Neural cell (in vitro differentiated cells): ENCODE measurements around the gene IPO11. TPM values are rescaled to one million over a fixed set of nuclear protein-coding genes. Genes with fewer than 3 reads are reported as not detected.

ENCODE experiments used
- H2AFZ ChIP-seq: fragments of 200-600, 300-800 bp; sonication (generic), shearing (Covaris generic); 2 replicates; pipeline ENCODE4 v1.6.0; 2014; ENCODE audit warnings: low read depth, mild to moderate bottlenecking, antibody characterized with exemption, low read length, moderate library complexity
- H3F3A ChIP-seq: fragments of 200-600 bp; shearing (Covaris generic); 2 replicates; pipeline ENCODE4 v1.6.1; 2016; ENCODE audit warnings: mild to moderate bottlenecking, moderate library complexity, mixed read lengths, antibody characterized with exemption, low read length; ENCODE audit not compliant: insufficient read depth, poor library complexity, severe bottlenecking
- H3K27ac ChIP-seq: fragments of 200-600, 300-800 bp; sonication (generic), shearing (Covaris generic); 2 replicates; pipeline ENCODE4 v1.5.1; 2014; ENCODE audit warnings: mild to moderate bottlenecking, low read length, moderate library complexity
- H3K27me3 ChIP-seq: fragments of 300-800, 200-600 bp; sonication (generic), shearing (Covaris generic); 2 replicates; pipeline ENCODE4 v1.6.0; 2014; ENCODE audit warnings: mild to moderate bottlenecking, low read depth, low read length, moderate library complexity; ENCODE audit not compliant: insufficient read depth
- H3K36me3 ChIP-seq: fragments of 300-800, 200-600 bp; sonication (generic), shearing (Covaris generic); 2 replicates; pipeline ENCODE4 v1.5.1; 2014; ENCODE audit warnings: mild to moderate bottlenecking, antibody characterized with exemption, low read length, moderate library complexity; ENCODE audit not compliant: insufficient read depth
- H3K4me2 ChIP-seq: fragments of 300-800, 200-600 bp; sonication (generic), shearing (Covaris generic); 2 replicates; pipeline ENCODE4 v1.6.0; 2014; ENCODE audit warnings: mild to moderate bottlenecking, low read length
- H3K4me3 ChIP-seq: fragments of 300-800, 200-600 bp; sonication (generic), shearing (Covaris generic); 2 replicates; pipeline ENCODE4 v1.5.1; 2014; ENCODE audit warnings: mild to moderate bottlenecking, low read length, moderate library complexity
- H3K79me2 ChIP-seq: fragments of 200-600 bp; shearing (Covaris generic); replicated peaks from 2 replicates; pipeline ENCODE4 v1.6.0; 2014; ENCODE audit warnings: mild to moderate bottlenecking, low read length, moderate library complexity; ENCODE audit not compliant: insufficient read depth
- H3K9ac ChIP-seq: fragments of 300-800, 200-600 bp; sonication (generic), shearing (Covaris generic); 2 replicates; pipeline ENCODE4 v1.6.1; 2016; ENCODE audit warnings: mild to moderate bottlenecking, low read length, mixed read lengths
- H3K9me2 ChIP-seq: fragments of 200-600 bp; shearing (Covaris generic); 2 replicates; pipeline ENCODE4 v1.6.1; 2016; ENCODE audit warnings: mild to moderate bottlenecking, low read length, mixed read lengths; ENCODE audit not compliant: insufficient read depth
- H3K9me3 ChIP-seq: fragments of 200-600, 300-800 bp; sonication (generic), shearing (Covaris generic); 2 replicates; pipeline ENCODE4 v1.6.1; 2016; ENCODE audit warnings: mild to moderate bottlenecking, mixed run types, low read length, moderate library complexity, mixed read lengths
- H4K20me1 ChIP-seq: fragments of 200-600 bp; shearing (Covaris generic); 2 replicates; pipeline ENCODE4 v1.6.1; 2016; ENCODE audit warnings: mild to moderate bottlenecking, mixed run types; ENCODE audit not compliant: insufficient read depth
- EP300 ChIP-seq: fragments of 450-650 bp; conservative IDR thresholded peaks from 2 replicates; pipeline ENCODE4 v1.6.1; 2014; ENCODE audit warnings: antibody characterized with exemption, mild to moderate bottlenecking, moderate library complexity; ENCODE audit not compliant: poor library complexity, severe bottlenecking
- EZH2 ChIP-seq: fragments of 200-600, 300-800 bp; shearing (Covaris generic), sonication (generic); IDR thresholded peaks from 2 replicates; pipeline ENCODE4 v1.6.1; 2014; ENCODE audit warnings: antibody characterized with exemption, low read length, borderline replicate concordance, mild to moderate bottlenecking; ENCODE audit not compliant: insufficient read depth, poor library complexity, severe bottlenecking
- MXI1 ChIP-seq: fragments of 450-650 bp; conservative IDR thresholded peaks from 2 replicates; pipeline ENCODE4 v1.6.1; 2014; ENCODE audit warnings: antibody characterized with exemption, mild to moderate bottlenecking; ENCODE audit not compliant: poor library complexity, severe bottlenecking
- POLR2AphosphoS5 ChIP-seq: IDR thresholded peaks from 2 replicates; pipeline ENCODE4 v1.6.1; 2012
- RAD21 ChIP-seq: fragments of 450-650 bp; conservative IDR thresholded peaks from 2 replicates; pipeline ENCODE4 v1.6.1; 2014; ENCODE audit warnings: antibody characterized with exemption, mild to moderate bottlenecking, moderate library complexity
- SMC3 ChIP-seq: fragments of 450-650 bp; conservative IDR thresholded peaks from 2 replicates; pipeline ENCODE4 v1.6.1; 2014; ENCODE audit warnings: antibody characterized with exemption, mild to moderate bottlenecking, moderate library complexity; ENCODE audit not compliant: poor library complexity
- TAF1 ChIP-seq: IDR thresholded peaks from 2 replicates; pipeline ENCODE4 v1.6.1; 2012; ENCODE audit warnings: low read depth
- polyA plus RNA-seq: library from polyadenylated mRNA; depleted of rRNA; stranded (reverse); fragments of >200 nt; gene quantifications from 2 replicates; pipeline ENCODE4 v1.2.3, GENCODE V29; 2014
- TF ChIP-seq, protein P1 (sequence below): IDR thresholded peaks from 2 replicates; pipeline ENCODE4 v1.6.1; 2012; ENCODE audit warnings: borderline replicate concordance
- TF ChIP-seq, protein P2 (sequence below): fragments of 450-650 bp; IDR thresholded peaks from 2 replicates; pipeline ENCODE4 v1.5.1; 2014; ENCODE audit warnings: antibody characterized with exemption, mild to moderate bottlenecking, moderate library complexity; ENCODE audit not compliant: poor library complexity, severe bottlenecking

Gene IPO11
- polyA plus RNA-seq, 1 donor from 2014 or later: 12.5 TPM

DNA sequence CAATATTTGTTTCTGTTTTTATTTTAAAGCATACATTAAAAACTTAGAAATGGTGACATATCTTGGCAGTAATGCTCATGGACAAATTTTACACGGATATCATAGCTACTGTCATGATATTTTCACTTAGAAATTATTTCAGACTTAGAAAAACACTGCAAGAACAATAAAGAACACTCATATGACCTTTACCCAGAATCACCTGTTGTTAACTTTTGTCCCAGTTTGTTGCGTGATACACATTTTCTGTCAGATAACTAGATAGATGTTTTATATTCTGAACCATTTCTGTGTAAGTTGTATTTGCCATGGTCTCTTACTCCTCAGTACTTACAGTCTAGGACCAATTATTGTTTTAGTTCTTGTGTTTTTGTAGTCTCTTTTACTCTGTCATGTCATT, 162.5 kb downstream of the IPO11 start:
- Histone ChIP-seq H3K79me2 (no peaks in the 10 kb centered on the region), H3F3A (no peaks in the 10 kb centered on the region), H3K9me3 (no peaks in the 10 kb centered on the region), H3K27me3 (no peaks in the 10 kb centered on the region), H3K4me2 (no peak overlapping the region), H3K9me2 (no peaks in the 10 kb centered on the region), H2AFZ (no peak overlapping the region), H4K20me1 (no peaks in the 10 kb centered on the region), H3K27ac (no peak overlapping the region), H3K9ac (no peak overlapping the region), H3K36me3 (no peaks in the 10 kb centered on the region), H3K4me3 (no peak overlapping the region)
- no peak for TF ChIP-seq EP300
- no peak for TF ChIP-seq RAD21
- TF ChIP-seq TAF1: no peak
- TF ChIP-seq, protein P1, sequence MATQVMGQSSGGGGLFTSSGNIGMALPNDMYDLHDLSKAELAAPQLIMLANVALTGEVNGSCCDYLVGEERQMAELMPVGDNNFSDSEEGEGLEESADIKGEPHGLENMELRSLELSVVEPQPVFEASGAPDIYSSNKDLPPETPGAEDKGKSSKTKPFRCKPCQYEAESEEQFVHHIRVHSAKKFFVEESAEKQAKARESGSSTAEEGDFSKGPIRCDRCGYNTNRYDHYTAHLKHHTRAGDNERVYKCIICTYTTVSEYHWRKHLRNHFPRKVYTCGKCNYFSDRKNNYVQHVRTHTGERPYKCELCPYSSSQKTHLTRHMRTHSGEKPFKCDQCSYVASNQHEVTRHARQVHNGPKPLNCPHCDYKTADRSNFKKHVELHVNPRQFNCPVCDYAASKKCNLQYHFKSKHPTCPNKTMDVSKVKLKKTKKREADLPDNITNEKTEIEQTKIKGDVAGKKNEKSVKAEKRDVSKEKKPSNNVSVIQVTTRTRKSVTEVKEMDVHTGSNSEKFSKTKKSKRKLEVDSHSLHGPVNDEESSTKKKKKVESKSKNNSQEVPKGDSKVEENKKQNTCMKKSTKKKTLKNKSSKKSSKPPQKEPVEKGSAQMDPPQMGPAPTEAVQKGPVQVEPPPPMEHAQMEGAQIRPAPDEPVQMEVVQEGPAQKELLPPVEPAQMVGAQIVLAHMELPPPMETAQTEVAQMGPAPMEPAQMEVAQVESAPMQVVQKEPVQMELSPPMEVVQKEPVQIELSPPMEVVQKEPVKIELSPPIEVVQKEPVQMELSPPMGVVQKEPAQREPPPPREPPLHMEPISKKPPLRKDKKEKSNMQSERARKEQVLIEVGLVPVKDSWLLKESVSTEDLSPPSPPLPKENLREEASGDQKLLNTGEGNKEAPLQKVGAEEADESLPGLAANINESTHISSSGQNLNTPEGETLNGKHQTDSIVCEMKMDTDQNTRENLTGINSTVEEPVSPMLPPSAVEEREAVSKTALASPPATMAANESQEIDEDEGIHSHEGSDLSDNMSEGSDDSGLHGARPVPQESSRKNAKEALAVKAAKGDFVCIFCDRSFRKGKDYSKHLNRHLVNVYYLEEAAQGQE: no peak
- no peak for TF ChIP-seq SMC3
- no peak for TF ChIP-seq MXI1
- no peak for TF ChIP-seq POLR2AphosphoS5
- TF ChIP-seq, protein P2, sequence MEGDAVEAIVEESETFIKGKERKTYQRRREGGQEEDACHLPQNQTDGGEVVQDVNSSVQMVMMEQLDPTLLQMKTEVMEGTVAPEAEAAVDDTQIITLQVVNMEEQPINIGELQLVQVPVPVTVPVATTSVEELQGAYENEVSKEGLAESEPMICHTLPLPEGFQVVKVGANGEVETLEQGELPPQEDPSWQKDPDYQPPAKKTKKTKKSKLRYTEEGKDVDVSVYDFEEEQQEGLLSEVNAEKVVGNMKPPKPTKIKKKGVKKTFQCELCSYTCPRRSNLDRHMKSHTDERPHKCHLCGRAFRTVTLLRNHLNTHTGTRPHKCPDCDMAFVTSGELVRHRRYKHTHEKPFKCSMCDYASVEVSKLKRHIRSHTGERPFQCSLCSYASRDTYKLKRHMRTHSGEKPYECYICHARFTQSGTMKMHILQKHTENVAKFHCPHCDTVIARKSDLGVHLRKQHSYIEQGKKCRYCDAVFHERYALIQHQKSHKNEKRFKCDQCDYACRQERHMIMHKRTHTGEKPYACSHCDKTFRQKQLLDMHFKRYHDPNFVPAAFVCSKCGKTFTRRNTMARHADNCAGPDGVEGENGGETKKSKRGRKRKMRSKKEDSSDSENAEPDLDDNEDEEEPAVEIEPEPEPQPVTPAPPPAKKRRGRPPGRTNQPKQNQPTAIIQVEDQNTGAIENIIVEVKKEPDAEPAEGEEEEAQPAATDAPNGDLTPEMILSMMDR: no peak
- no peak for TF ChIP-seq EZH2

DNA sequence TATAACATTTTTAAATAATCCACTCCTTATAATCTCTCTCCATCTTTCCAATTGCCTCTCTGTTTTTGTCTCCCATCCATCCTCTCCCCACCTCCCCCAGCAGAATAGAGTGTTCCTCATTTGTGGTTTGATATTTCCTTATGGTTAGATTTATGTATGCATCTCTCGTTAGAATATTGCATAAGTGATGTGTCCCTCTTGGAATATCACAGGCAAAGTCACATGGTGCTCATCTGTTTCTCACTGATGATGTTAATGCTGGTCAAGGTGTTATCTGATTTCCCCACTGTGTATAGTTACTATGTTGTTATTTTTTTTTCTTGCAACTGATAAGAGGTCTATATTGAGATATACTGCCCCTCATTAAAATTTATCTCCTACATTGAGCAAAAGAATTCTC, 162.9 kb downstream of the IPO11 start:
- H3K79me2 ChIP-seq: no peaks in the 10 kb centered on the region
- H2AFZ ChIP-seq: no peak overlapping the region
- H3K4me2 ChIP-seq: no peak overlapping the region
- H3K36me3 ChIP-seq: no peaks in the 10 kb centered on the region
- no peaks in the 10 kb centered on the region for H4K20me1 ChIP-seq
- no peaks in the 10 kb centered on the region for H3K27me3 ChIP-seq
- H3K9ac ChIP-seq: no peak overlapping the region
- H3K9me3 ChIP-seq: no peaks in the 10 kb centered on the region
- TF ChIP-seq SMC3 (no peak), EZH2 (no peak), MXI1 (no peak), RAD21 (no peak), TAF1 (no peak), POLR2AphosphoS5 (no peak), EP300 (no peak)
- TF ChIP-seq, protein P1: no peak
- TF ChIP-seq, protein P2: no peak
- no peaks in the 10 kb centered on the region for H3K9me2 ChIP-seq
- no peak overlapping the region for H3K4me3 ChIP-seq
- no peaks in the 10 kb centered on the region for H3F3A ChIP-seq
- H3K27ac ChIP-seq: no peak overlapping the region
